T-helper 2 cell treated with Interferon-gamma antibody and Interleukin-4, amounts not matched to agents 5 μg/mL and 100 μg/mL, for 36 hours (primary cell): ENCODE data around the gene MPHOSPH8.

ENCODE experiments used
- DNase-seq: peaks from one replicate; pipeline ENCODE4 v3.0.0; 2021; ENCODE audit warnings: low spot score
- H3K27ac Mint-ChIP-seq: one replicate; pipeline ENCODE4 v1.8.0; 2021; ENCODE audit warnings: mild to moderate bottlenecking, mixed read lengths
- H3K27me3 Mint-ChIP-seq: one replicate; pipeline ENCODE4 v1.8.0; 2021; ENCODE audit warnings: low read depth, mixed read lengths
- H3K36me3 Mint-ChIP-seq: one replicate; pipeline ENCODE4 v1.8.0; 2021; ENCODE audit warnings: low read depth, mixed read lengths
- H3K4me1 Mint-ChIP-seq: one replicate; pipeline ENCODE4 v1.8.0; 2021; ENCODE audit warnings: low read depth, mixed read lengths
- H3K4me3 Mint-ChIP-seq: one replicate; pipeline ENCODE4 v1.8.0; 2022; ENCODE audit warnings: mild to moderate bottlenecking, moderate library complexity, mixed read lengths
- H3K9me3 Mint-ChIP-seq: one replicate; pipeline ENCODE4 v1.8.0; 2021; ENCODE audit warnings: mixed read lengths

Gene MPHOSPH8

GRCh38 chr13:19633479-19634255 lies at the start of gene MPHOSPH8:
TSS of gene MPHOSPH8 (plus strand) at chr13:19633659. CDS start at chr13:19633749, 90 bp downstream.
- Mint-ChIP-seq H3K4me1 (peaks cover 17% of the 10 kb centered on the region), H3K9me3 (peaks cover 5% of the 10 kb centered on the region), H3K27ac (peak within 1 kb of the TSS; percentile 99), H3K4me3 (peak within 1 kb of the TSS; percentile 98), H3K27me3 (no peaks in the 10 kb centered on the region), H3K36me3 (peaks cover 13% of the 10 kb centered on the region)
- peak; percentile 92 for DNase-seq

GRCh38 chr13:19586904-19587634 lies 46.4 kb upstream of the MPHOSPH8 start:
- Mint-ChIP-seq H3K27me3 (peaks cover 8% of the 10 kb centered on the region), H3K9me3 (peaks cover 12% of the 10 kb centered on the region), H3K27ac (peak overlapping the region; percentile 87), H3K4me1 (peaks cover 20% of the 10 kb centered on the region), H3K4me3 (peak overlapping the region; percentile 80), H3K36me3 (peaks cover 3% of the 10 kb centered on the region)
- DNase-seq, result peak; percentile 77

- DNase-seq, result peak; percentile 27
- H3K9me3 Mint-ChIP-seq, result peaks cover 12% of the 10 kb centered on the region
- H3K27me3 Mint-ChIP-seq, result peaks cover 9% of the 10 kb centered on the region
- H3K4me3 Mint-ChIP-seq, result peak overlapping the region; percentile 80
- peaks cover 22% of the 10 kb centered on the region for H3K4me1 Mint-ChIP-seq
- peaks cover 3% of the 10 kb centered on the region for H3K36me3 Mint-ChIP-seq
- peak overlapping the region; percentile 87 for H3K27ac Mint-ChIP-seq
These were observed 45.7 kb upstream of the MPHOSPH8 start for GRCh38 chr13:19587635-19588300.

- Mint-ChIP-seq H3K27ac (no peak overlapping the region), H3K36me3 (peaks cover 3% of the 10 kb centered on the region), H3K4me3 (no peak overlapping the region), H3K9me3 (peaks cover 8% of the 10 kb centered on the region), H3K4me1 (peaks cover 24% of the 10 kb centered on the region), H3K27me3 (peaks cover 8% of the 10 kb centered on the region)
- DNase-seq, result no peak
These were observed 44.1 kb upstream of the MPHOSPH8 start for GRCh38 chr13:19589312-19589711.

GRCh38 chr13:19590423-19590822 lies 43.0 kb upstream of the MPHOSPH8 start:
- H3K36me3 Mint-ChIP-seq, result peaks cover 3% of the 10 kb centered on the region
- peaks cover 24% of the 10 kb centered on the region for H3K4me1 Mint-ChIP-seq
- H3K27me3 Mint-ChIP-seq, result peaks cover 5% of the 10 kb centered on the region
- no peak for DNase-seq
- no peak overlapping the region for H3K27ac Mint-ChIP-seq
- no peak overlapping the region for H3K4me3 Mint-ChIP-seq
- H3K9me3 Mint-ChIP-seq, result peaks cover 8% of the 10 kb centered on the region

- Mint-ChIP-seq H3K36me3 (no peaks in the 10 kb centered on the region), H3K27ac (no peak overlapping the region), H3K4me3 (no peak overlapping the region), H3K9me3 (peaks cover 3% of the 10 kb centered on the region), H3K27me3 (peaks cover 5% of the 10 kb centered on the region), H3K4me1 (peaks cover 15% of the 10 kb centered on the region)
- DNase-seq, result no peak
These were observed 41.6 kb upstream of the MPHOSPH8 start for GRCh38 chr13:19591864-19592263.

GRCh38 chr13:19592657-19593180 lies 40.7 kb upstream of the MPHOSPH8 start:
- peaks cover 8% of the 10 kb centered on the region for H3K4me1 Mint-ChIP-seq
- H3K9me3 Mint-ChIP-seq, result no peaks in the 10 kb centered on the region
- H3K27ac Mint-ChIP-seq, result no peak overlapping the region
- DNase-seq, result no peak
- H3K4me3 Mint-ChIP-seq, result no peak overlapping the region
- no peaks in the 10 kb centered on the region for H3K36me3 Mint-ChIP-seq
- H3K27me3 Mint-ChIP-seq, result peaks cover 8% of the 10 kb centered on the region

- DNase-seq, result no peak
- Mint-ChIP-seq H3K4me3 (no peak overlapping the region), H3K4me1 (peaks cover 3% of the 10 kb centered on the region), H3K27ac (no peak overlapping the region), H3K9me3 (no peaks in the 10 kb centered on the region), H3K36me3 (no peaks in the 10 kb centered on the region), H3K27me3 (peaks cover 21% of the 10 kb centered on the region)
These were observed 37.4 kb upstream of the MPHOSPH8 start for GRCh38 chr13:19596086-19596485.

- no peak for DNase-seq
- Mint-ChIP-seq H3K9me3 (no peaks in the 10 kb centered on the region), H3K4me1 (peaks cover 3% of the 10 kb centered on the region), H3K4me3 (no peak overlapping the region), H3K36me3 (no peaks in the 10 kb centered on the region), H3K27me3 (peaks cover 24% of the 10 kb centered on the region), H3K27ac (no peak overlapping the region)
These were observed 36.5 kb upstream of the MPHOSPH8 start for GRCh38 chr13:19596960-19597361.

- Mint-ChIP-seq H3K4me3 (no peak overlapping the region), H3K9me3 (no peaks in the 10 kb centered on the region), H3K27me3 (peaks cover 24% of the 10 kb centered on the region), H3K4me1 (peaks cover 3% of the 10 kb centered on the region), H3K27ac (no peak overlapping the region), H3K36me3 (no peaks in the 10 kb centered on the region)
- no peak for DNase-seq
These were observed 35.9 kb upstream of the MPHOSPH8 start for GRCh38 chr13:19597523-19597922.

GRCh38 chr13:19601749-19602725 lies 31.4 kb upstream of the MPHOSPH8 start:
- peak overlapping the region; percentile 33 for H3K4me3 Mint-ChIP-seq
- H3K36me3 Mint-ChIP-seq, result no peaks in the 10 kb centered on the region
- H3K4me1 Mint-ChIP-seq, result no peaks in the 10 kb centered on the region
- peak; percentile 29 for DNase-seq
- peaks cover 35% of the 10 kb centered on the region for H3K27me3 Mint-ChIP-seq
- no peak overlapping the region for H3K27ac Mint-ChIP-seq
- peaks cover 9% of the 10 kb centered on the region for H3K9me3 Mint-ChIP-seq

GRCh38 chr13:19604306-19604705 lies 29.2 kb upstream of the MPHOSPH8 start:
- H3K4me3 Mint-ChIP-seq, result no peak overlapping the region
- no peaks in the 10 kb centered on the region for H3K4me1 Mint-ChIP-seq
- DNase-seq, result no peak
- H3K27ac Mint-ChIP-seq, result no peak overlapping the region
- no peaks in the 10 kb centered on the region for H3K36me3 Mint-ChIP-seq
- peaks cover 29% of the 10 kb centered on the region for H3K27me3 Mint-ChIP-seq
- H3K9me3 Mint-ChIP-seq, result peaks cover 9% of the 10 kb centered on the region
